Gastroesophageal sphincter (tissue), 3 donors: ENCODE results near the gene SYK.

Source experiments
- CTCF ChIP-seq, 4 experiments: fragments of 200-600 bp in 2 of 4; fragments of 450-650 bp in 2 of 4; sonication (generic) in 1 of 4; IDR thresholded peaks; one replicate each; pipeline ENCODE4 v1.5.1; 2017 to 2019; ENCODE audit warnings: antibody characterized with exemption in 4 of 4, mild to moderate bottlenecking in 2 of 4, moderate library complexity in 2 of 4
- EP300 ChIP-seq: sonication (generic); formaldehyde crosslinking; IDR thresholded peaks from one replicate; pipeline ENCODE4 v1.6.1; 2017; ENCODE audit warnings: antibody characterized with exemption, mild to moderate bottlenecking
- POLR2A ChIP-seq, 2 donors: fragments of 450-650 bp; IDR thresholded peaks; one replicate each; pipeline ENCODE4 v1.6.1; 2017; ENCODE audit warnings: antibody characterized with exemption in 2 of 2, mild to moderate bottlenecking in 2 of 2, moderate library complexity in 1 of 2

- TF ChIP-seq CTCF (IDR thresholded peaks at IDR 0.05), result no peak
- no peak for TF ChIP-seq POLR2A (IDR thresholded peaks at IDR 0.05)
- TF ChIP-seq EP300, result no peak
Measured at GRCh38 chr9:90900130-90900529, 98.5 kb downstream of the SYK start.
